Measurements from ENCODE around the gene PXYLP1.

- no peak for TF ChIP-seq CTCF (IDR thresholded peaks at IDR 0.05)
- TF ChIP-seq POLR2A (IDR thresholded peaks at IDR 0.05) = no peak
Measured at GRCh38 chr3:141255137-141255845, 23.7 kb downstream of the PXYLP1 start.

All from uterus (tissue), 2 donors.